Right atrium auricular region (tissue), 2 donors: ENCODE measurements around the gene SRPK2. TPM values are rescaled to one million over a fixed set of nuclear protein-coding genes. Genes with fewer than 3 reads are reported as not detected.

Experiments used
- DNase-seq: peaks from one replicate; pipeline ENCODE4 v3.0.0-alpha.2; 2019; ENCODE audit warnings: low spot score
- H3K27ac ChIP-seq, 2 donors: fragments of 200-600 bp; sonication (generic); 1 replicate in 1 of 2; 2 replicates in 1 of 2; pipeline ENCODE4 v1.5.1; 2016 to 2019
- H3K27me3 ChIP-seq, 2 donors: fragments of 200-600 bp; sonication (generic); one replicate each; pipeline versions ENCODE4 v1.5.1 to v1.6.0; 2017 to 2019
- H3K36me3 ChIP-seq: fragments of 200-600 bp; sonication (generic); one replicate; pipeline ENCODE4 v1.5.1; 2016
- H3K4me1 ChIP-seq, 2 donors: fragments of 200-600 bp; sonication (generic); one replicate each; pipeline versions ENCODE4 v1.5.1 to v1.6.0; 2017 to 2019
- H3K4me3 ChIP-seq, 2 donors: fragments of 200-600 bp; sonication (generic); 1 replicate in 1 of 2; 2 replicates in 1 of 2; pipeline ENCODE4 v1.5.1; 2017 to 2019; ENCODE audit warnings: mild to moderate bottlenecking in 1 of 2, moderate library complexity in 1 of 2
- H3K9me3 ChIP-seq, 2 donors: fragments of 200-600 bp; sonication (generic); one replicate each; pipeline ENCODE4 v1.5.1; 2019
- total RNA-seq, 2 donors: library from RNA; depleted of rRNA; stranded (reverse); fragments of >200 nt; gene quantifications; one replicate each; pipeline ENCODE4 v1.1.0, GENCODE V29; 2016
- TF ChIP-seq, protein P1 (sequence below), 2 donors: fragments of 200-600 bp; sonication (generic); IDR thresholded peaks; one replicate each; pipeline ENCODE4 v1.5.1; 2019; ENCODE audit warnings: antibody characterized with exemption in 2 of 2

SRPK2 gene
- total RNA-seq, 2 donors from 2014 or later: 19.8 to 20.9 TPM

DNA sequence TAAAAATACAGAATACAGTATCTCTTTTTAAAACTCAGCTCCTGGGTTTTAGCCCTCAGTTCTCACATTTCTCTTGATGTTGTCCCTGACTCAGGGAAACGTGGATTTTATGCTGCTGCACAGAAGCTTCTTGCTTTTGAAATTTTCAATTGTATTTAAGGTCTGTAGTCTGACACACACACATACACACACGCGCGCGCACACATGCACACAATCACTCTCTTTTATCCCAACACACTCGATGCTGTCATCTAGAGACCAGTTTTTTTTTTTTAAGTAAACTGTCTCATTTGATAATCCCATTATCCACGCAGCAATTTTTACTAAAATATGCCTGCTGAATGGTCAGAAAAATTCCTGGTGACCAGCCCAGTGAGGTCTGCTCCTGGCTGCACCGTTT, 266.1 kb downstream of the SRPK2 start:
- Histone ChIP-seq H3K4me1 (no peaks in the 10 kb centered on the region), H3K36me3 (peaks cover 14% of the 10 kb centered on the region), H3K27ac (no peak overlapping the region), H3K9me3 (no peaks in the 10 kb centered on the region), H3K27me3 (no peaks in the 10 kb centered on the region), H3K4me3 (no peak overlapping the region)
- TF ChIP-seq, protein P1, sequence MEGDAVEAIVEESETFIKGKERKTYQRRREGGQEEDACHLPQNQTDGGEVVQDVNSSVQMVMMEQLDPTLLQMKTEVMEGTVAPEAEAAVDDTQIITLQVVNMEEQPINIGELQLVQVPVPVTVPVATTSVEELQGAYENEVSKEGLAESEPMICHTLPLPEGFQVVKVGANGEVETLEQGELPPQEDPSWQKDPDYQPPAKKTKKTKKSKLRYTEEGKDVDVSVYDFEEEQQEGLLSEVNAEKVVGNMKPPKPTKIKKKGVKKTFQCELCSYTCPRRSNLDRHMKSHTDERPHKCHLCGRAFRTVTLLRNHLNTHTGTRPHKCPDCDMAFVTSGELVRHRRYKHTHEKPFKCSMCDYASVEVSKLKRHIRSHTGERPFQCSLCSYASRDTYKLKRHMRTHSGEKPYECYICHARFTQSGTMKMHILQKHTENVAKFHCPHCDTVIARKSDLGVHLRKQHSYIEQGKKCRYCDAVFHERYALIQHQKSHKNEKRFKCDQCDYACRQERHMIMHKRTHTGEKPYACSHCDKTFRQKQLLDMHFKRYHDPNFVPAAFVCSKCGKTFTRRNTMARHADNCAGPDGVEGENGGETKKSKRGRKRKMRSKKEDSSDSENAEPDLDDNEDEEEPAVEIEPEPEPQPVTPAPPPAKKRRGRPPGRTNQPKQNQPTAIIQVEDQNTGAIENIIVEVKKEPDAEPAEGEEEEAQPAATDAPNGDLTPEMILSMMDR (IDR thresholded peaks at IDR 0.05): no peak
- DNase-seq: no peak

DNA sequence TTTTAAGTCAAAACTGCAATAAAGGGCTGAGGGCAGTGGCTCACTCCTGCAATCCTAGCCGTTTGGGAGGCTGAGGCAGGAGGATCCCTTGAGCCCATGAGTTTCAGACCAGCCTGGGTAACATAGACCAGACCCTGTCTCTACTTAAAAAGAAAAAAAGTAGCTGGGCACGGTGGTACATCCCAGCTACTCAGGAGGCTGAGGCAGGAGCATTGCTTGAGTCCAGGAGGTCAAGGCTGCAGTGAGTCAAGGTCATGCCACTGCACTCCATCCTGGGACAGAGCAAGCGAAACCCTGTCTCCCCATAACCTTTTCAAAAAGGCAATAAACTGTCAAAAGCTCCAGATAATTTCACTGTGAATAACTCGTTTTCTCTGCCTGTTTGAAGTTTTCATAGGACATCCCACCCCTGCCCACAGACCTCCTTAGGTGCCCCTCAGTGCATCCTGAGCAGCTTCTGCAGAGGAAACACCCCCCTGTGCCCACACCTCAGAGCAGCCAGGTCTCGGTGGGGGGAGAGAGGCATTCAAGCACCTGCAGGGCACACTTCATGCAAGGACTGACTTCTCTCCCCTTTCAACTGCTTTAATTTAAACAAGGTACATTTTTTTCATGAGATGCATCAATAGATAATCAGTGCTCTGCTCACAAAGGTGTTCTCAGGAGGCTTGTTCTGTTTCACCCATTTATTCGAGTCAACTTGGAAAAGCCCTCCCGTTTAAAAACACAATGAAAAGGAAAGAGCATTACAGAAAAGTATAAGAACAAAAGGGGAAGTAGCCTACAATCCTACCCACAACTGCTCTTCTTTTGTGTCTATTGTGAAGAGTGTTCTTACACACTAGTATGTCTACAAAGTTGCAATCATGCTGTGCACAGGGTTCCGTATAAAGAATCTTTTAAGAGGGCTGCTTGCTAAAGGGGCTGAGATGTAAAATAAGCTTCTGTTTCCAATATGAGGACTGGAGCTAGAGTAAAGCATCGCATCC, 269.8 kb downstream of the SRPK2 start:
- TF ChIP-seq, protein P1 (IDR thresholded peaks at IDR 0.05): no peak
- Histone ChIP-seq H3K9me3 (no peaks in the 10 kb centered on the region), H3K36me3 (peaks cover 22% of the 10 kb centered on the region), H3K27me3 (no peaks in the 10 kb centered on the region), H3K27ac (no peak overlapping the region), H3K4me3 (no peak overlapping the region), H3K4me1 (no peaks in the 10 kb centered on the region)
- no peak for DNase-seq

DNA sequence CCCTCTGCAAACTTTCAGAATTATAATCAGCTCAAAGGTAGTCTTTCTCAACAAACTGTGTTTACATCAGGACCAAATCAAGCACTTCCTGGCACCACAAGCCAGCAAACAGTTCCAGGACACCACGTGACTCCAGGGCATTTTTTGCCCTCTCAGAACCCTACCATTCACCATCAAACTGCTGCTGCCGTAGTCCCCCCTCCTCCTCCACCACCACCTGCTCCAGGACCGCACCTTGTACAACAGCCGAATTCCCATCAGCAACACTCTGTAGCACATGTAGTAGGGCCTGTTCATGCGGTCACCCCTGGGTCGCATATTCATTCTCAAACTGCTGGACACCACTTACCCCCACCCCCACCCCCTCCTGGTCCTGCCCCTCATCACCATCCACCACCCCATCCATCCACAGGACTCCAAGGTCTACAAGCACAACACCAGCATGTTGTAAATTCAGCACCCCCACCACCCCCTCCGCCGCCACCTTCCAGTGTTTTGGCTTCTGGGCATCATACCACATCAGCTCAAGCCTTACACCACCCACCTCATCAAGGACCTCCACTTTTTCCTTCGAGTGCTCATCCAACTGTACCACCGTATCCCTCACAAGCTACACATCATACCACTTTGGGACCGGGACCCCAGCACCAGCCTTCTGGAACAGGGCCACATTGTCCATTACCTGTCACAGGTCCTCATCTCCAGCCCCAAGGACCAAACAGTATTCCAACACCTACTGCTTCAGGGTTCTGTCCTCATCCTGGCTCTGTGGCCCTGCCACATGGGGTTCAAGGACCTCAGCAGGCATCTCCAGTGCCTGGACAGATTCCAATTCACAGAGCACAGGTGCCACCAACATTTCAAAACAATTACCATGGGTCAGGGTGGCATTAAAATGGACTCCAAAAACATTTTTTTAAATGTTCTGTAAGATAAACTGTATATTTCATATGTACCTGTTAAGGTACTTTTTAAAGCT, 276.0 kb downstream of the SRPK2 start:
- Histone ChIP-seq H3K36me3 (peaks cover 77% of the 10 kb centered on the region), H3K27ac (no peak overlapping the region), H3K27me3 (no peaks in the 10 kb centered on the region)

DNA sequence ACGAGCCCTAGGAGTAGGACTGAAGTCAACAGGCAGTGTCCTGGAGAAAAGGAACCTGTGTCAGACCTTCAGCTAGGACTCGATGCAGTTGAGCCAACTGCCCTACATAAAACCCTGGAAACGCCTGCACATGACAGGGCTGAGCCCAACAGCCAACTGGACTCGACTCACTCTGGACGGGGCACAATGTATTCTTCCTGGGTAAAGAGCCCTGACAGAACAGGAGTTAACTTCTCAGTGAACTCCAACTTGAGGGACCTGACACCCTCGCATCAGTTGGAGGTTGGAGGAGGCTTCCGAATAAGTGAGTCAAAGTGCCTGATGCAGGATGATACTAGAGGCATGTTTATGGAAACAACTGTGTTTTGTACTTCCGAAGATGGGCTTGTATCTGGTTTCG, 281.3 kb downstream of the SRPK2 start:
- H3K27ac ChIP-seq: no peak overlapping the region

More for the DNA sequence above, 276.0 kb downstream of the SRPK2 start:
- DNase-seq: no peak
- TF ChIP-seq, protein P1 (IDR thresholded peaks at IDR 0.05): no peak
- Histone ChIP-seq H3K9me3 (no peaks in the 10 kb centered on the region), H3K4me1 (no peaks in the 10 kb centered on the region), H3K4me3 (no peak overlapping the region)

DNA sequence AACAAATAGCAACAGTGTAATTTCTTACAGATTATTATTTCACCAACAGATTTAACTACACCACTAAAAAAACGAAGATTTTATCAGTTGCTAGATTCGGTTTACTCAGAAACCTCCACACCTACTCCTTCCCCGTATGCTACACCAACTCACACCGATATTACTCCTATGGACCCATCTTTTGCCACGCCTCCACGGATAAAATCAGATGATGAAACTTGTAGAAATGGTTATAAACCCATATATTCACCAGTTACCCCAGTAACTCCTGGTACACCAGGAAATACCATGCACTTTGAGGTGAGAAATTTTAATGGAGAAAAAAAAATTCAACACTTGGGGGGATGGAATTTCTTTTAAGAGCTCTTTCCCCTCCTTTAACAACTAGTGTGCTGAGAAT, 282.2 kb downstream of the SRPK2 start:
- TF ChIP-seq, protein P1 (IDR thresholded peaks at IDR 0.05): no peak
- peaks cover 91% of the 10 kb centered on the region for H3K36me3 ChIP-seq
- H3K4me1 ChIP-seq: peaks cover 0 to 7% of the 10 kb centered on the region in 2 donors
- no peak for DNase-seq
- no peaks in the 10 kb centered on the region for H3K27me3 ChIP-seq
- no peak overlapping the region for H3K4me3 ChIP-seq
- H3K27ac ChIP-seq: no peak overlapping the region
- no peaks in the 10 kb centered on the region for H3K9me3 ChIP-seq

More for the DNA sequence above, 281.3 kb downstream of the SRPK2 start:
- Histone ChIP-seq H3K4me1 (peaks cover 0 to 7% of the 10 kb centered on the region in 2 donors), H3K36me3 (peaks cover 100% of the 10 kb centered on the region), H3K4me3 (no peak overlapping the region), H3K27me3 (no peaks in the 10 kb centered on the region), H3K9me3 (no peaks in the 10 kb centered on the region)
- DNase-seq: no peak
- TF ChIP-seq, protein P1 (IDR thresholded peaks at IDR 0.05): no peak
